ENCODE measurements around the gene UBXN7. TPM values are rescaled to one million over a fixed set of nuclear protein-coding genes. Genes with fewer than 3 reads are reported as not detected.

Gene UBXN7
- 19.4 and 19.8 TPM in 2 replicates for total RNA-seq

DNA sequence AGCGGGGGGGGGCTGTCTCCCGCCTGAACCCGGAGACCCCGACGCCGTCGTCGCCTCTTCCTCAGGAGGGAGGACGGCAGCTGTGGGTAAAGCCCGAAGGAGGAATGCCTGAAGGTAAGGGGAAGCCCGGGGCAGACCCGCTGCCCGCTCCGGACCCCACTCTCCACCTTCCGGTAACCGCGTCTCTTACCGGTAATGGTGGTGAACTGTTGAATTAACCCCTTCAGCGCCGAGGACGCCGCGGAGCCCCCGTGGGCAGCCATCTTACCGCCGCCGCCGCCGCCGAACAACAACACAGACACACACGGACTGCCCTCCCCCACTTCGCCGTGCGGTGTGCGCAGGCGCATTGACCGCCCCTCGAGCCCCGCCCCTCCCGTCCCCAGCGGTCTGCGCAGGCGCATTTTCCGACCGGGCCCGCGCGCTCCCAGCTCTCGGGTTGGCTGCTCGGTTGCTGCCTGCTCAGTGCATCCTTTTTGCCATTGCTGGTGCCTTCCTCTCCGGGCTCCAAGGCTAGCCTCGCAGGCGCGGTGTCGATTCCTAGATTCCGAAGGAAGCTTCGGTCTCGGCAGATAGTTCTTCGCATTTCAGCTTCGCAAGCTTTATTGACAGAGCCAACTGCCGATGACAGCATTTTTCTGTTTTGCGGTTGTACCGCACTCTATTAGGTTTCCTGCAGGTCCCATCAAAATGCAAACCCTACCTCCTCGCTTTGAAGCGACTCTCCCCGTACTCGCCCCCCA, at the start of gene UBXN7:
Gene UBXN7, minus strand, starts transcription at position 291 of the 743 bp plus-strand sequence. Its CDS starts 28 bp downstream, at position 263.

DNA sequence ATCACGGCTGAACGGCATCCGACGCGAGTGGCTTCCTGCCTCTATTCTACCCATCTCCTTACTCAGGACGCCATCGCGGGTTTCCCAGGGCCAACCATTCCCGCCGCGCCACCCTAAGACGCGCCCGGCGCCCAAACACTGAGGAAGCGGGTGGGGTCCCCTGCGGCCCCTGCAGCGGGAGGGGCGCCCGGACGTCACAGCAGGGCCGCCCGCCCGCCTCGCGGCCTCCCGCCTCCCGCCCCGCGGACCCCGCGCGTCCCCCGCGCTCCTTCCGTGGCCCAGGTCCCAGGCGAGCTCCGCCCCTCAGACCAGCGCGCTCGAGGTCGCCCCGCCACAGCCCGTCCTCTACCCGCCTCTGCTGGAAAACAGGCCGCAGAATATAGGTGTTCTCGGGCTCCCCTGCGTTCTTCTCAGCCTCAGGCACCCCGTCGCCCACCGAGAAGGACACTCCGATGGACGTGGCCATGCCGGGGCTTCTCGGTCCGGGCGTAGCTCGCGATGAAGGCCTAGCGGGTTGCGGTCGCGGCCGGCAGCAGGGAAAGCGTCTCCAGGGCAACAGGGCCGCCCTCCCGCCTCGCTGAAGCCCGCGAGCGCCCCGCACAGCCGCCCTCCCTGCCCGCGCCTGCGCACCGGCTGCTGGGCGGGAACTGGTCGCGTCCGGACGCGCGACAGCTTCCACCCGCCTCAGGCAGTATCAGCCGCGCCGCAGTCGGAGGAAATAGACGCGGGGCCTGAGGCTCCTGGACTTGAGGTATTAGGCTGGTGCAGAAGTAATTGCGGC, 114.3 kb downstream of the UBXN7 start, which contains the start of gene DYNLT2B:
Gene DYNLT2B, minus strand, starts transcription at position 554 of the 781 bp plus-strand sequence. Its CDS starts 88 bp downstream, at position 466.

Other genes with a start within 250 kb of the UBXN7 start
- gene ZDHHC19, start 221.0 kb downstream of the UBXN7 start, total RNA-seq, result not detected in 2 replicates
- not detected in 2 replicates for gene SLC51A, start 215.9 kb downstream of the UBXN7 start, total RNA-seq
- gene PCYT1A, start 144.7 kb downstream of the UBXN7 start, total RNA-seq, result 67.3 and 125 TPM in 2 replicates
- gene DYNLT2B, start 114.2 kb downstream of the UBXN7 start, total RNA-seq, result 10.4 and 11.0 TPM in 2 replicates
- not detected in 2 replicates for gene TM4SF19, start 94.0 kb downstream of the UBXN7 start, total RNA-seq
- gene RNF168, start 71.3 kb upstream of the UBXN7 start, total RNA-seq, result 13.2 and 16.7 TPM in 2 replicates
- not detected in 2 replicates for gene SMCO1, start 82.9 kb upstream of the UBXN7 start, total RNA-seq
- gene WDR53, start 136.1 kb upstream of the UBXN7 start, total RNA-seq, result 4.9 and 7.7 TPM in 2 replicates
- 4.7 and 5.5 TPM in 2 replicates for gene FBXO45, start 136.2 kb upstream of the UBXN7 start, total RNA-seq
- 0.34 and 0.63 TPM in 2 replicates for gene NRROS, start 207.3 kb upstream of the UBXN7 start, total RNA-seq

All from bronchial smooth muscle cell (primary cell).